HCT116 (cell line): Measurements from ENCODE around the gene FDXR. TPM values are rescaled to one million over a fixed set of nuclear protein-coding genes. Genes with fewer than 3 reads are reported as not detected.

Experiments used
- ATAC-seq: fragments of 200-7000 bp; cut with Tn5 transposase; 2 replicates; pipeline ENCODE4 v1.9.1; 2020; ENCODE audit warnings: mild to moderate bottlenecking, moderate library complexity
- BruUV-seq: library from RNA; stranded (reverse); fragments of 400-500 nt; replicated peaks from 2 replicates; lab custom pipeline; 2021; lab: Mats Ljungman, UMichigan
- CTCF ChIA-PET: fragments of 300-600 bp; sonication (Branson Sonifier 250); formaldehyde crosslinking; loops from one replicate; lab custom pipeline; 2021; ENCODE audit warnings: antibody characterized with exemption; lab: Charles Lee
- POLR2A ChIA-PET: fragments of 300-600, 350-600 bp; sonication (Branson Sonifier 250); formaldehyde crosslinking; loops from one replicate; lab custom pipeline; 2021; ENCODE audit warnings: antibody characterized with exemption; lab: Charles Lee
- RAD21 ChIA-PET, 2 experiments: fragments of 300-600 bp; sonication (Branson Sonifier 250); formaldehyde crosslinking; loops; one replicate each; lab custom pipeline; 2023; ENCODE audit warnings: low total read pairs in 2 of 2; ENCODE audit not compliant: uncharacterized antibody in 2 of 2, unreplicated experiment in 2 of 2, low non-redundant PET in 1 of 2; lab: Charles Lee
- DNase-seq: peaks from one replicate; pipeline ENCODE4 v3.0.0-alpha.2; 2010; ENCODE audit warnings: low read depth, low spot score
- H2AFZ ChIP-seq: fragments of 200-600 bp; shearing (Covaris generic), sonication (generic); 2 replicates; pipeline ENCODE4 v1.6.1; 2017; ENCODE audit warnings: low read depth, mixed run types, mixed read lengths, antibody characterized with exemption, low read length; ENCODE audit not compliant: poor library complexity, severe bottlenecking
- H3K27ac ChIP-seq: 2 replicates; pipeline ENCODE4 v1.5.1; 2012; ENCODE audit warnings: low read depth, low read length
- H3K27me3 ChIP-seq: fragments of 200-600 bp; sonication (generic); 2 replicates; pipeline ENCODE4 v1.6.1; 2016; ENCODE audit warnings: mixed run types, low read length, mixed read lengths; ENCODE audit not compliant: insufficient read depth
- H3K36me3 ChIP-seq, 2 experiments: fragments of 200-500 bp in 1 of 2; fragments of 200-600 bp in 1 of 2; sonication (Bioruptor generic) in 1 of 2; sonication (generic) in 1 of 2; 2 replicates each; pipeline versions ENCODE4 v1.5.1 to v1.6.1; 2014 to 2016; ENCODE audit warnings: low read length in 2 of 2, inconsistent platforms in 1 of 2, mixed read lengths in 1 of 2, mixed run types in 1 of 2; ENCODE audit not compliant: insufficient read depth in 2 of 2, control insufficient read depth in 1 of 2
- H3K4me1 ChIP-seq, 2 experiments: fragments of 200-600 bp in 1 of 2; sonication (generic) in 1 of 2; 2 replicates each; pipeline versions ENCODE4 v1.5.1 to v1.6.1; 2012 to 2017; ENCODE audit warnings: low read length in 2 of 2, inconsistent platforms in 1 of 2, mild to moderate bottlenecking in 1 of 2, mixed read lengths in 1 of 2, mixed run types in 1 of 2, moderate library complexity in 1 of 2; ENCODE audit not compliant: insufficient read depth in 2 of 2, control insufficient read depth in 1 of 2
- H3K4me2 ChIP-seq: fragments of 200-600 bp; sonication (generic); 2 replicates; pipeline ENCODE4 v1.6.1; 2017; ENCODE audit warnings: mixed run types, low read length, mixed read lengths
- H3K4me3 ChIP-seq, 2 experiments: fragments of 200-600 bp in 1 of 2; sonication (generic) in 1 of 2; replicated peaks in 1 of 2; 2 replicates each; pipeline ENCODE4 v1.5.1; 2011 to 2016; ENCODE audit warnings: low read length in 2 of 2, control low read depth in 1 of 2, low read depth in 1 of 2, mild to moderate bottlenecking in 1 of 2, mixed read lengths in 1 of 2, mixed run types in 1 of 2
- H3K79me2 ChIP-seq: fragments of 200-600 bp; sonication (generic); 2 replicates; pipeline ENCODE4 v1.6.1; 2017; ENCODE audit warnings: mild to moderate bottlenecking, mixed run types, low read length, moderate library complexity, mixed read lengths; ENCODE audit not compliant: insufficient read depth
- H3K9ac ChIP-seq: fragments of 200-600 bp; sonication (generic); 2 replicates; pipeline ENCODE4 v1.6.1; 2016; ENCODE audit warnings: low read length, mixed read lengths
- H3K9me2 ChIP-seq: fragments of 200-600 bp; sonication (generic), shearing (Covaris generic); 2 replicates; pipeline ENCODE4 v1.6.1; 2017; ENCODE audit warnings: mixed run types, mild to moderate bottlenecking, moderate library complexity; ENCODE audit not compliant: insufficient read depth
- H3K9me3 ChIP-seq, 2 experiments: fragments of 200-500 bp in 1 of 2; fragments of 200-600 bp in 1 of 2; sonication (Bioruptor generic) in 1 of 2; sonication (generic) in 1 of 2; 2 replicates each; pipeline ENCODE4 v1.6.1; 2014 to 2017; ENCODE audit warnings: low read length in 2 of 2, mixed read lengths in 2 of 2, inconsistent platforms in 1 of 2, low read depth in 1 of 2, mild to moderate bottlenecking in 1 of 2, mixed run types in 1 of 2, moderate library complexity in 1 of 2; ENCODE audit not compliant: control insufficient read depth in 1 of 2, insufficient read depth in 1 of 2
- H4K20me1 ChIP-seq: fragments of 200-600 bp; sonication (generic), shearing (Covaris generic); 2 replicates; pipeline ENCODE4 v1.6.1; 2017; ENCODE audit warnings: mixed run types, mild to moderate bottlenecking, moderate library complexity; ENCODE audit not compliant: insufficient read depth
- CEBPB ChIP-seq: IDR thresholded peaks from 2 replicates; pipeline ENCODE4 v1.6.1; 2012; ENCODE audit warnings: low read depth
- EGR1 ChIP-seq: IDR thresholded peaks from 2 replicates; pipeline ENCODE4 v1.6.1; 2012; ENCODE audit warnings: low read depth
- ELF1 ChIP-seq: IDR thresholded peaks from 2 replicates; pipeline ENCODE4 v1.6.1; 2012; ENCODE audit warnings: low read depth, borderline replicate concordance
- EZH2phosphoT487 ChIP-seq: fragments of 200-600 bp; IDR thresholded peaks from 2 replicates; pipeline ENCODE4 v1.6.1; 2018; ENCODE audit warnings: antibody characterized with exemption, borderline replicate concordance
- FOSL1 ChIP-seq: IDR thresholded peaks from 2 replicates; pipeline ENCODE4 v1.6.1; 2012; ENCODE audit warnings: low read depth
- SIN3A ChIP-seq: IDR thresholded peaks from 2 replicates; pipeline ENCODE4 v1.6.1; 2012; ENCODE audit warnings: low read depth
- ZNF274 ChIP-seq: fragments of 200-500 bp; sonication (Bioruptor generic); IDR thresholded peaks from 2 replicates; pipeline ENCODE4 v1.6.1; 2014; ENCODE audit warnings: mild to moderate bottlenecking, low read depth, low read length, inconsistent platforms
- intact Hi-C: fragments of 100-400 bp; cut with micrococcal nuclease; formaldehyde crosslinking; loops from 2 replicates; pipeline ENCODE4 v1.10.0; 2022
- total RNA-seq: library from RNA; stranded (reverse); gene quantifications from one replicate; pipeline ENCODE4 v1.2.1, GENCODE V29; 2021; ENCODE audit not compliant: unreplicated experiment
- TF ChIP-seq, protein P1 (sequence below): IDR thresholded peaks from 2 replicates; pipeline ENCODE4 v1.6.1; 2012

The FDXR gene
- total RNA-seq, 1 experiment from 2014 or later, result 98.8 TPM

DNA sequence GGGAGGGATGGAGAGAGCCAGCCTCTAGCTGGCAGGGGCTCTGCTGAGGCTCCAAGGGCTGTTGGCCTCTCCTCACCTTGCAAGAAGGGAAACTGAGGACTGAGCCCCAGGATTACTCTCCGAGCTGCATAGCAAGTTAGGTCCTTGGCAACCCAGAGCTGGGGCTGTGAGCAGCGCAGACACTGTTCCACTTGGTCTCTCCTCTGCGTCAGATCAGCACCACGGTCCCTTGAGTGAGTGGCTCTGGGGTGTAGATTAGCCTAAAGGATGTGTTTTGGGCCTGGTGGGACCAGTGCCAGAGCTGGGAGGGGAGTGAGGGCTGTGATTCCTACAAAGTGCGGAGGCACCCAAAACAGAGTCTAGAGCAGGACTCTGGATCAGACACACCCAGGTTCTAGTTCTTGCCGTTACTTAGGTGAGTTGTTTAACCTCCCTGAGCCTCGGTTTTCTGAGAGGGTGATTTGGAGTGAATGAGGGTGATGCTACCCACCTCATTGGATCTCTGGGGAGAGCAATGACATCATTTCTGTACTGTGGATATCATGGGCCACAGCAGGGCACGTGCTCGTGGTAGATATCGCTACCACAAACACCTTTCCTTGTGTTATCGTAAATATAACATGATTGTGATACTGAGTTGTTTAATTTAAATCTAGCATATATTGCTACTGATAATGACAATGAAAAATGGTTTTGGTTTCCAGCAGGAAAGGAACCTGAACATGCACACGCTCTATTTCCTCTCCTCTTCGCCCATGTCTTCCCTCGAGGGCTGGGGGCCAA lies 28.8 kb upstream of the FDXR start:
- no peaks in the 10 kb centered on the region for H3K36me3 ChIP-seq
- intact Hi-C loops, result no loop called here
- RAD21 ChIA-PET, result no interaction called here
- ATAC-seq, result no peak
- H3K9ac ChIP-seq, result no peak overlapping the region
- no peaks in the 10 kb centered on the region for H3K9me3 ChIP-seq
- DNase-seq, result no peak
- no peaks in the 10 kb centered on the region for H3K79me2 ChIP-seq
- TF ChIP-seq EGR1 (no peak), FOSL1 (no peak), EZH2phosphoT487 (no peak), CEBPB (no peak), SIN3A (no peak), ELF1 (no peak)
- H2AFZ ChIP-seq, result no peak overlapping the region
- H3K27me3 ChIP-seq, result peaks cover under 1% of the 10 kb centered on the region; the same call in 1 of the 2 replicates
- CTCF ChIA-PET, result no interaction called here
- POLR2A ChIA-PET, result interaction anchor here (0.6 to 0.8 kb wide), 2 partner anchors 12 to 56 kb away, joined by 3 to 4 read pairs; no protein-coding TSS in a partner anchor
- no peak overlapping the region for H3K4me2 ChIP-seq
- H3K4me1 ChIP-seq, result peaks cover 3 to 26% of the 10 kb centered on the region in 2 experiments
- H3K9me2 ChIP-seq, result no peaks in the 10 kb centered on the region
- no peaks in the 10 kb centered on the region for H4K20me1 ChIP-seq
- BruUV-seq, result no TSS peak
- H3K4me3 ChIP-seq, result no peak overlapping the region
- no peak overlapping the region for H3K27ac ChIP-seq

DNA sequence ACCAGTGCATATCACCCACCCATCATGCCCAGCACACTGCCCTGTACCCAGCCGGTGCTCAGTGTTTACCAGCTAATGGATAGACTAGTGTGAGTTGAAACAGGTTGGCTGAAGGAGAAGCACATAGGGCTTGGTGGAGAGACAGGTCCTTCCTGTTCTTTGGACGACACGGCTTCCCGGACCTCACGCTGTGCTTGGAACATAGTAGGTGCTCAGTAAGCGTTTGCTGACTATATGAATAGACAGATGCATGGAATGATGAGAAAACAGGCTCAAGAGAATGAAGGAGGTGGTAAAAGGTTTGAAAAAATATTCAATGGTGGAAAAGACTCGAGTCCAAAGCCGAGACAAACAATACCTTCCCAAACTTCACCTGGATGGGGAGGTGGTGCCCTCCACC lies 27.4 kb upstream of the FDXR start:
- intact Hi-C loops, result no loop called here
- Histone ChIP-seq H3K27ac (no peak overlapping the region), H3K9ac (no peak overlapping the region), H3K4me2 (no peak overlapping the region), H4K20me1 (no peaks in the 10 kb centered on the region), H3K9me2 (no peaks in the 10 kb centered on the region), H3K9me3 (no peaks in the 10 kb centered on the region), H3K4me3 (no peak overlapping the region)
- no TSS peak for BruUV-seq
- DNase-seq (no peak), ATAC-seq (no peak)
- ChIA-PET RAD21 (no interaction called here), POLR2A (no interaction called here), CTCF (no interaction called here)
- TF ChIP-seq, protein P1, sequence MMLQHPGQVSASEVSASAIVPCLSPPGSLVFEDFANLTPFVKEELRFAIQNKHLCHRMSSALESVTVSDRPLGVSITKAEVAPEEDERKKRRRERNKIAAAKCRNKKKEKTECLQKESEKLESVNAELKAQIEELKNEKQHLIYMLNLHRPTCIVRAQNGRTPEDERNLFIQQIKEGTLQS, result no peak
- TF ChIP-seq ZNF274, result no peak
- TF ChIP-seq, all 23 proteins: peak for 0
- Histone ChIP-seq H3K36me3 (no peaks in the 10 kb centered on the region), H3K27me3 (peaks cover 6% of the 10 kb centered on the region; the same call in 1 of the 2 replicates), H2AFZ (no peak overlapping the region), H3K79me2 (no peaks in the 10 kb centered on the region), H3K4me1 (peaks cover 3 to 19% of the 10 kb centered on the region in 2 experiments)
